Osteocyte (in vitro differentiated cells): Measurements from ENCODE around the gene CD300E. TPM values are rescaled to one million over a fixed set of nuclear protein-coding genes. Genes with fewer than 3 reads are reported as not detected.

ENCODE experiments used
- DNase-seq: peaks from one replicate; pipeline ENCODE4 v3.0.0; 2021; ENCODE audit warnings: mixed read lengths; ENCODE audit not compliant: unreplicated experiment; ENCODE audit errors: extremely low spot score
- H3K27ac Mint-ChIP-seq: one replicate; pipeline ENCODE4 v1.8.0; 2021; ENCODE audit warnings: mild to moderate bottlenecking, mixed read lengths; ENCODE audit not compliant: unreplicated experiment
- H3K27me3 Mint-ChIP-seq: one replicate; pipeline ENCODE4 v1.8.0; 2021; ENCODE audit warnings: mixed read lengths; ENCODE audit not compliant: unreplicated experiment
- H3K36me3 Mint-ChIP-seq: one replicate; pipeline ENCODE4 v1.8.0; 2021; ENCODE audit warnings: mixed read lengths; ENCODE audit not compliant: unreplicated experiment
- H3K4me1 Mint-ChIP-seq: one replicate; pipeline ENCODE4 v1.8.0; 2021; ENCODE audit warnings: mixed read lengths; ENCODE audit not compliant: unreplicated experiment
- H3K4me3 Mint-ChIP-seq: one replicate; pipeline ENCODE4 v1.8.0; 2021; ENCODE audit warnings: mild to moderate bottlenecking, moderate library complexity, mixed read lengths; ENCODE audit not compliant: unreplicated experiment
- H3K9me3 Mint-ChIP-seq: one replicate; pipeline ENCODE4 v1.8.0; 2021; ENCODE audit warnings: mixed read lengths; ENCODE audit not compliant: unreplicated experiment
- total RNA-seq: library from RNA; stranded (reverse); gene quantifications from 2 replicates; pipeline ENCODE4 v1.2.1, GENCODE V29; 2021
- TF ChIP-seq, protein P1 (sequence below): fragments of 200-600 bp; sonication (generic); IDR thresholded peaks from 2 replicates; pipeline ENCODE4 v1.5.0; 2021; ENCODE audit warnings: antibody characterized with exemption, mild to moderate bottlenecking, moderate library complexity

CD300E gene
- total RNA-seq, 1 donor from 2014 or later = not detected

DNA sequence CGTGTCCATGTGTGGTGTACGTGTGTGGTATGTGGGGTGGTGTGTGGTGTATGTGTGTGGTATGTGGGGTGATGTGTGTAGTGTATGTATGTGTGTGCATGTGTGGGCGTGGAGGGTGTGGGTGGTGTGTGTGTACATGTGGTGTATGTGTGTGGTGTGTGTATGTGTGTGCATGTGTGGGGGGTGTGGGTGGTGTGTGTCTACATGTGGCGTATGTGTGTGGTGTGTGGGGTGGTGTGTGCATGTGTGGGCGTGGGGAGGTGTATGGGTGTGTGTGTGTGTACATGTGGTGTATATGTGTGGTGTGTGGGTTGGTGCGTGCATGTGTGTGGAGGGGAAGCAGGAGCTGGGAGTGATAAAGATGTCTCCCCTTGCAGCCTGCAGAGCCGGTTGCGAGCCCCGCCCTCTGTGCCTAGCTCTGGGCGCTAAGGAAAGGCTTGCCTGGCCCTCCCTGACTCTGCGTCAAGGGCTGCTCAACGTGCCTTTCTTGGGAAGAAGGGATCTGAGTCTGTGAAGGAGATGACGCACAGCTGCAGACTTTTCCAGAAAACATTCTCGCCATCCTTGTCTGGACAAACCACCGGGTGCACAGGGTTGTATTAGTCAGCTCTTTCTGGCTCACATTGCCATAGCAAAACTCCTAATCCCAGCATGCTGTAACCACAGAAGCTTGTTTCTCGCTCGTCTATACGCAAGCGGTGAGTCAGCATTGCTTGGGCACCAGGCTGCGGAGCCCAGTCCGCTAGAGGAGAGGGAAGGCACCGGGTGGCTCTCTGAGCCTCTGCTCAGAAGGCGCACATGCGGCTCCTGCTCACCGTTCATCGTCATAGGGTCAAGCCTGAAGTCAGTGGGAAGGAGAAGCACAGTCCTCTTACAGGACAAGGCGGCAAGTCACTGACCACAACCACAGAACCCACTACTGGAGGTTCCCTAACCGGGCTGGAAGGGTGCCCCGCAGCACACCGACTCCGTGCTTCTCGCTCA, 54.2 kb downstream of the CD300E start:
- H3K4me3 Mint-ChIP-seq = no peak overlapping the region
- no peak for DNase-seq

DNA sequence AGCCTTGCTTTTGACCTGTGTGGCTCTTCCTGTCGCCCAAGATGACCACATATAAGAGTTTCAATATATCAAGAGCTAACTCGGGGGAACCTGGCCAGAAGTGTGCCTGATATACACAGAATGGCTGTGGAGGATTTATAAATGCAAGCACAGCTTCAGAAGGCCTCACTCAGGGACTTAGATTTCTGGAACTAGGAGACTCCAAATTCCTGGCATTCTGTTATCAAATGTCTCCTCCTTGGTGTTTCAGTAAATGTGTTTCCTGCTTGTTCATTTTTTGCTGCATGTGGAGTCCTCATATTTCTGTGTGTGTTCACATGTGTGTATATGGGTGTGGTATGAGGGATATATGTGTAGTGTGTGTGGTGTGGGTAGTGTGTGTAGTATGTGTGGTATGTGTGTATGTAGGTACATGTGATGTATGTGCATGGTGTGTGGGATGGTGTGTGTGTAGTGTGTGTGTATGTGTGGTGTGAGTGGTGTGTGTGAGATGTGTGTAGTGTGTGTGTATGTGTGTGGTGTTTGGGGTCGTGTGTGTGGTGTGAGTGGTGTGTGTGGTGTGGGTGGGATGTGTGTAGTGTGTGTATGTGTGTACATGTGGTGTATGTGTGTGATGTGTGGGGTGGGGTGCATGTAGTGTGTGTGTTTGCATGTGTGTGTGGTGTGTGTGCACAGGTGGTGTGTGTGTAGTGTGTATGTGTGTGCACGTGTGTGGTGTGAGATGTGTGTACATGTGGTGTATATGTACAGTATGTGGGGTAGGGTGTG, 55.2 kb downstream of the CD300E start:
- peaks cover 4% of the 10 kb centered on the region for H3K4me1 Mint-ChIP-seq
- H3K27ac Mint-ChIP-seq = no peak overlapping the region
- TF ChIP-seq, protein P1, sequence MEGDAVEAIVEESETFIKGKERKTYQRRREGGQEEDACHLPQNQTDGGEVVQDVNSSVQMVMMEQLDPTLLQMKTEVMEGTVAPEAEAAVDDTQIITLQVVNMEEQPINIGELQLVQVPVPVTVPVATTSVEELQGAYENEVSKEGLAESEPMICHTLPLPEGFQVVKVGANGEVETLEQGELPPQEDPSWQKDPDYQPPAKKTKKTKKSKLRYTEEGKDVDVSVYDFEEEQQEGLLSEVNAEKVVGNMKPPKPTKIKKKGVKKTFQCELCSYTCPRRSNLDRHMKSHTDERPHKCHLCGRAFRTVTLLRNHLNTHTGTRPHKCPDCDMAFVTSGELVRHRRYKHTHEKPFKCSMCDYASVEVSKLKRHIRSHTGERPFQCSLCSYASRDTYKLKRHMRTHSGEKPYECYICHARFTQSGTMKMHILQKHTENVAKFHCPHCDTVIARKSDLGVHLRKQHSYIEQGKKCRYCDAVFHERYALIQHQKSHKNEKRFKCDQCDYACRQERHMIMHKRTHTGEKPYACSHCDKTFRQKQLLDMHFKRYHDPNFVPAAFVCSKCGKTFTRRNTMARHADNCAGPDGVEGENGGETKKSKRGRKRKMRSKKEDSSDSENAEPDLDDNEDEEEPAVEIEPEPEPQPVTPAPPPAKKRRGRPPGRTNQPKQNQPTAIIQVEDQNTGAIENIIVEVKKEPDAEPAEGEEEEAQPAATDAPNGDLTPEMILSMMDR = no peak
- peaks cover 4% of the 10 kb centered on the region for H3K27me3 Mint-ChIP-seq
- peaks cover 4% of the 10 kb centered on the region for H3K9me3 Mint-ChIP-seq
- DNase-seq = no peak
- no peaks in the 10 kb centered on the region for H3K36me3 Mint-ChIP-seq
- H3K4me3 Mint-ChIP-seq = no peak overlapping the region

More for the DNA sequence above, 54.2 kb downstream of the CD300E start:
- peaks cover 4% of the 10 kb centered on the region for H3K4me1 Mint-ChIP-seq
- TF ChIP-seq, protein P1 = no peak
- H3K27ac Mint-ChIP-seq = peak overlapping the region; percentile 8
- H3K9me3 Mint-ChIP-seq = no peaks in the 10 kb centered on the region
- no peaks in the 10 kb centered on the region for H3K36me3 Mint-ChIP-seq
- peaks cover 4% of the 10 kb centered on the region for H3K27me3 Mint-ChIP-seq

DNA sequence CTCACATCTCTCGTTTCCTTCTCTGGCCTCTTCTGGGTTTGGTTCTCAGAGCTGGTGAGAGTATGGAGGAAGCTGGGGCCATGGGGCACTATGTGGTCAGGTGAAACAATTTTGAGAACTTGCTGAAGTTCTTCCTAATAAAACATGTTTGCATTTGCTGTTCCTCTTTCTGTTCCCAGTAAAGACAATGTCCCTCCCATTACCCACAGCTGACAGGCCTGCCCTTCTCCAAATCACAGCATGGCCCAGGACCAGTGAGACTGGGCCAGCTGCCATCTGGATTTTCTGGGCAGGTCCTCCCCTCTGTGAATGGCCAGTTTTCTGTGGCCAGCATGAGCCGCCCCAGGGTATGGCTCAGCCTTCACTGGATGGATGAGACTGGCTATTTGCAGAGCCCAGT, 56.1 kb downstream of the CD300E start, which contains the start of gene CD300H:
Gene CD300H, minus strand, starts transcription at position 113 of the 400 bp plus-strand sequence.
- Mint-ChIP-seq H3K4me3 (no peak within 1 kb of the TSS), H3K9me3 (peaks cover 5% of the 10 kb centered on the region), H3K27me3 (peaks cover 4% of the 10 kb centered on the region), H3K4me1 (peaks cover 4% of the 10 kb centered on the region), H3K27ac (no peak within 1 kb of the TSS), H3K36me3 (no peaks in the 10 kb centered on the region)
- no peak for DNase-seq
- TF ChIP-seq, protein P1 = no peak

DNA sequence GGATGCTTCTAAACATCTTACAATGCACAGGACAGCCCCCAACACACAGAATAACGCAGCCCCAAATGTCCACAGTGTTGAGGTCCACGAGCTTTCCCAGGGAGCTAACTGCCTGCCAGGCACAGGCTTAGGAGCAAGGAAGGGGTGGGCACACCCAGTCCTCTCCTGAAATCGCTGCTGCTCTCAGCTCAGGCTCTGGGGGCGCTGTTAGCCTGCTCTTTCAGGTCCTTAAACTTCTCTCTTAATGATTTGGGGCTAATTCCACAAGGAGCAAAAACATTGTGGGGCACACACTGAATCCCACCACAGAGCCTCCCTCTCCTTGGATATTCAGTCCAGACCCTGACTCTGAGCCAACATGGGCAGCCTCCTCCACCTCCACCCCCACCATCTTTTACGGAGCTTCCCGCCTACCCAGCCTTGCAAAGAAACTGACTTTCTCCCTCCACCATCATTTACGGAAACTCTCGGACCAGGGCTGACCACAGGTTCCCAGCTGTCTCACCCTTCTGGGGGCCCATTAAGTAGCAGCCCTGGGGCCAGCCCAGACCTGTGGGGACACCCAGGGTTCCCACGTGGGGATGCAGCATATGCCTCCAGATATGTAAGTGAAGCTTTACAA, 57.3 kb downstream of the CD300E start:
- Mint-ChIP-seq H3K9me3 (peaks cover 5% of the 10 kb centered on the region), H3K4me1 (peaks cover 4% of the 10 kb centered on the region), H3K27me3 (peaks cover 6% of the 10 kb centered on the region), H3K4me3 (no peak overlapping the region), H3K27ac (no peak overlapping the region), H3K36me3 (no peaks in the 10 kb centered on the region)
- TF ChIP-seq, protein P1 = peak; percentile 50
- DNase-seq = no peak
